GM21825 (cell line): Measurements from ENCODE around the gene SNX8.
A peak's percentile ranks its signal among the peaks of the same experiment; 100 is the strongest.
"Not testable (repeated sequence)": the region's sequence is repeated elsewhere in the genome, so short reads cannot be mapped to it uniquely, and the experiment has no call there.

Experiments
- ATAC-seq: cut with Tn5 transposase; IDR thresholded peaks from one replicate; pipeline ENCODE4 v1.9.1; 2021; ENCODE audit warnings: mild to moderate bottlenecking, moderate library complexity; ENCODE audit not compliant: unreplicated experiment

The SNX8 gene, protein sequence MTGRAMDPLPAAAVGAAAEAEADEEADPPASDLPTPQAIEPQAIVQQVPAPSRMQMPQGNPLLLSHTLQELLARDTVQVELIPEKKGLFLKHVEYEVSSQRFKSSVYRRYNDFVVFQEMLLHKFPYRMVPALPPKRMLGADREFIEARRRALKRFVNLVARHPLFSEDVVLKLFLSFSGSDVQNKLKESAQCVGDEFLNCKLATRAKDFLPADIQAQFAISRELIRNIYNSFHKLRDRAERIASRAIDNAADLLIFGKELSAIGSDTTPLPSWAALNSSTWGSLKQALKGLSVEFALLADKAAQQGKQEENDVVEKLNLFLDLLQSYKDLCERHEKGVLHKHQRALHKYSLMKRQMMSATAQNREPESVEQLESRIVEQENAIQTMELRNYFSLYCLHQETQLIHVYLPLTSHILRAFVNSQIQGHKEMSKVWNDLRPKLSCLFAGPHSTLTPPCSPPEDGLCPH

DNA sequence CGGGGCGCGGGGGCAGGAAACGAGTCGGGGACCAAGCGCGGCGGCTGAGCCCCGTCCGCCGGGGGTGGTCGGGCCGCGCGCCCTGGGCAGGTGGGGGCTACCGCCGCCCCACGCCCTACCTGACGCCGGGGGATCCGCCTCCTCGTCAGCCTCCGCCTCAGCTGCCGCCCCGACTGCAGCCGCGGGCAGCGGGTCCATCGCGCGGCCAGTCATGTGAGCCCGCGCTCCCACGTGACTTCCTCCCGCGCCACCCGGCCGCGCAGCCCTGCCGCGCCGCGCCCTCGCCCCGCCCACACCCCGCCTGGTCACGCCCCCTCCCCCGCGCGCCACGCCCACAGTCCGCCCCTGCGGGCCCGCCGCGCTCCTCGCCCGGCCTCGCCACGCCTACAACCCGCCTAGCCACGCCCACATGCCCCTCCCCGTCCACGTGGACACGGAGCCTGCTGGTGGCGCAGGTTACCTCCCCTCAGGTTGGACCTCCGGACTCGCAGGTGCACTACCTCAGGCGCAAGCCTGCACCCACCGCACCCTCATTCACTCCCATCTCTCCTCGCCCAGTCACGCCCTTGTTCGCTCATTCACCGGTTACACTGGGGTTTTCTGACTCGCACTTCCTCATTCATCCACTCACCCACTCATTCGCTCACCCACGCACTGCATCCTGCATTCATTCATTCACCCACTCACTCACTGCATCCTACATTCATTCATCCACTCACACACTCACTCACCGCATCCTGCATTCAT lies at the start of gene SNX8:
SNX8 (minus strand) TSS at position 233 of the 747 bp plus-strand sequence; CDS start at position 213, 20 bp downstream.
- ATAC-seq = peak; percentile 61

DNA sequence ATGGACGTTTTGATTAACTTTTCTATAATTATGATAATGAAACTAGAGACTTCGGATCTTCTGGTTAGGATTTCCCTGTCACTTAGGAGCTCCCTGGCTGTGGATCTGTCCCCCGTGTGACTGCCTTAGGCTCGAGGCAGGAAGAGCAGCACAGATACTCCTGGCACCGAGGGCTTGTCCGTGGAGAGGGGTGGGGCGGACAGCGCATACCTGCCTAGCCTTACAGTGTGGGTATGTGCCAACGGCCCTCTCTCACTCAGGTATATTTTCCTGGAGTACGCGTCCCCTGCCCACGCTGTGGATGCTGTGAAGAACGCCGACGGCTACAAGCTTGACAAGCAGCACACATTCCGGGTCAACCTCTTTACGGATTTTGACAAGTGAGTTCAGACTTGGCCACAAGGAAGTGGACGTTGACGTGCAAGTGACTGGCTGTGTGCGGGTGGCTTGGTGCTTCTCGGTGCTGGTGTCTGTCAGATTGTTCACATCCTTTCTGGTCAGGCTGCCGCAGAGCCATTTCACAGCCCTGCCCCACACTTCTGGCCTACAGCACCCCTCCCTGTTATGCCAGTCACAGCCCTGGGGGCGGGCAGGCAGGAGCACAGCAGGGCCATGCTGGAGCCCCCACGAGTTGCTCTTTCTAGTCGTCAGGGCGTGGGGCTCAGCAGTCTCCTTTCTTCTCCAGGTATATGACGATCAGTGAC lies 48.3 kb upstream of the SNX8 start:
- ATAC-seq = no peak

GRCh38 chr7:2360796-2361195 lies 46.6 kb upstream of the SNX8 start:
- no peak for ATAC-seq

DNA sequence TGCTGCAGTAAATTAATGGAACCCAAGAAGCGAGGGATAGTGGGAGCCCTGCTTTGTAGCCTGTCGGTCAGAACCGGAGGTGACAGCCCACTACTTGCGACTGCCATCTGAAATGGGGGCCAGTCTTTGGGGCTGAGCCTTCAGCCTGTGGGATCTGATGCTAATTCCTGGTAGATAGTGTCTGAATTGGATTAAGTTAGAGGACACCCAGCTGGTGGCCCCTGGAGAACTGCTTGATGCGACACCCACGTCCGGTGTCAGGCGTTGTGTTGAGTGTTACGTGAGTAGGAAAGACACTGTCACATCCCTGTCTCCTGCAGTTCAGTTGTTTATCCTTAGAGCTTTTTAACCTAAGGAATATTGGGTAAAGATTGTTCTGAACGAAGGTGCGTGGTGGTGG lies 45.4 kb upstream of the SNX8 start:
- ATAC-seq = no peak

- no peak for ATAC-seq
These were observed 44.8 kb upstream of the SNX8 start for GRCh38 chr7:2358968-2359527.

GRCh38 chr7:2357571-2357970 lies 43.3 kb upstream of the SNX8 start:
- ATAC-seq = no peak

GRCh38 chr7:2357165-2357564 lies 42.9 kb upstream of the SNX8 start:
- ATAC-seq = no peak

DNA sequence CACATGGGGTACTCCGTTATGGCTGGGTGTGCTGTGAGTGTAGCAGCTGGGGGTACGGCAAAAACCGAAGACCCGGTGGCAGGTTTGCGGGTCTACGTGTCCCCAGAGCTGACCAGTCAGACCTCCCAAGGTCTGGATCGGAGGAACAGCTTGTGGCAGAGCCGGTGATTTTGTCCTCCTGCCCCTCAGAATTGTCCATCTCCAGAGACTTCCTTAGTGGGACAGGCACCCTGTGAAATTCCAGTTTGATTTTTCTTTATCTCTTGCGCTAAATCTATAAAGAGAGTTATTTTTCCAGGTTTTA lies 41.4 kb upstream of the SNX8 start:
- ATAC-seq = no peak

- ATAC-seq = no peak
These were observed 40.9 kb upstream of the SNX8 start for GRCh38 chr7:2354939-2355704.

DNA sequence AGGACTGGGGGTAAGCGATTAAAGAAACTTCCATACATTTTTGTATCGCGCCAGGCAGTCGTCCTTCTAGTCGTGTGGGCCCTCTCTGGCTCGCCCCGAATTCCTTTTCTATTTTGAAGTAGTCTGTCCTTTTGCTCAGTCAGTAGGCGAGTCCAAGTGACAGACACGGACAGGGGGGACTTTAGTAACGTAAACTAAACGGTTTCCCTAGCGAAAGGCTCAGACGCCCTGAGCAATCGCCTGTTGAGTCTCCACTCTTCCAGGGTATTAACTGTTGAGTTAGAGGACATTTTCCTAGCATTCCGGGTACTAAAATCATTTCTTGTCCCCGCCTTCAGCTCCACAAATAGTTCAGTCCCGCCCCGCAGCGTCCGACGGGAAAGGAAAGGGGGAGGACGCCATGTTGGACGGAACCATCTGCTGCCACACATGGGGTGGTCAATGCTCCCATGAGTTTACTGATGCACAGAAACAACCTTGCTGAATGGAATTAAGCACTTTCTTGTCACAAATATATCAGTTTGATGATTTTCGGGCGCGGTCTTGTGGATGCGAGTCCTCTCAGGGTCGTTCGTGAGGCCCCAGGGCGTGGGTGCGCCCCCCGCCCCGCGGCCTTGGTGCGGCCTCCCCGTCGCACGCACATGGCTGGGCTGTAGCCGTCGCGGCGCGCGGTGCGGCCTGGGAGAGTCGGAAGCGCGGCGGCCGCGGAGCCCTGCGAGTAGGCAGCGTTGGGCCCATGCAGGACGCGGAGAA lies 40.1 kb upstream of the SNX8 start, which contains the start of gene EIF3B:
EIF3B (plus strand) TSS at position 642 of the 753 bp plus-strand sequence; CDS start at position 737, 95 bp downstream.
- peak; percentile 76 for ATAC-seq

DNA sequence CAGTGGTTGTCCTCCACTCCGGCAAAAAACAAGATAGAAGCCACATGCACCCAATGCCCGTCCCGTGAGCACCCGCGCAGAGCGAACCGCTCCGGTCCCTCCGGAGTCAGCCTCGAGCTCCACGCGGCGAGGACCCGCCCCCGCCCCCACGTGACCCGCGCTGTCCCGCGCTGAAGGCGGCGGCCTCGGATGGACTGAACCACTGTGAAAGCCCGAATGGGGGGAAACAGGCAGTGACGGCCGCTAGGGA lies 39.6 kb upstream of the SNX8 start:
- ATAC-seq = peak; percentile 49

GRCh38 chr7:2353113-2353935 lies 39.1 kb upstream of the SNX8 start:
- peak; percentile 0 for ATAC-seq

- ATAC-seq = no peak
These were observed 36.6 kb upstream of the SNX8 start for GRCh38 chr7:2350861-2351260.

DNA sequence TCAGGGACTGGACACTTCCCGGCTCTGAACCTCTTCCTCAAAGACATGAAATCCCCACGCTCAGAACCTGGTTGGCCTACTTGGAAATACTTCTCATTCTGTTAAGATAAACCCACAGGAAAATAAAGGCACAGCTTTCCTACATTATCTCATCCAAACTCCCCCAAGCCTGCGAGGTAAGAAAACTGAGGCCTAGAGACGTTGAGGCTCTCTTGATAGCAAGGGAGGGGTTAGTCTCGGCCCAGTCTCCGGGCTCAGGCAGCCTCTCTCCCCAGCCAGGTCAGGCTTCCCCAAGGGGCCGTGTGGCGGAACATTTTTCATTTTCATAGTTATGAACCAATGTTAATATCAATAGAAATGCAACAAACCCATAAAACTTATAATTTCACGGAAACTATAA lies 35.8 kb upstream of the SNX8 start:
- no peak for ATAC-seq

DNA sequence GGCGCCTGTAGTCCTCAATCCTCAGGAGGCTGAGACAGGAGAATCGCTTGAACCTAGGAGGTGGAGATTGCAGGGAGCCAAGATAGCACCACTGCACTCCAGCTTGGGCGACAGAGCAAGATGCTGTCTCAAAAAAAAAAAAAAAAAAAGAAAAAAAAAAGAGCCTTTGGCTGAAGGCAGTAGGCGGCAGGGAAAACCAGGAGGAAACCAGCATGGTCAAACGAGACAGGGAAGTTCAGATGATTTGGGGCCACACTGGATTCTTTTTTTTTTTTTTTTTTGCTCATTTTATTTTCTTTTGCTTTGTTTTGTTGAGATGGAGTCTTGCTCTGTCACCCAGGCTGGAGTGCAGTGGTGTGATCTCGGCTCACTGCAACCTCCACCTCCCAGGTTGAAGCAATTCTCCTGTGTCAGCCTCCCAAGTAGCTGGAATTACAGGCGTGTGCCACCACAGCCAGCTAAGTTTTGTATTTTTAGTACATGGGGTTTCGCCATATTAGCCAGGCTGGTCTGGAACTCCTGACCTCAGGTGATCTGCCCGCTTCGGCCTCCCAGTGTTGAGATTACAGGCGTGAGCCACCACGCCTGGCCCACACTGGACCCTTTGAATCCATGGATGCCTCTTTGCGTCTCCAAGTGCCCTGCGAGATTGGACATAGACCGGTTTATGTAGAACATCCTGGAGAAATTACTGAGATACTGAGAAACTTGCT lies 33.3 kb upstream of the SNX8 start:
- ATAC-seq = not testable (repeated sequence)

DNA sequence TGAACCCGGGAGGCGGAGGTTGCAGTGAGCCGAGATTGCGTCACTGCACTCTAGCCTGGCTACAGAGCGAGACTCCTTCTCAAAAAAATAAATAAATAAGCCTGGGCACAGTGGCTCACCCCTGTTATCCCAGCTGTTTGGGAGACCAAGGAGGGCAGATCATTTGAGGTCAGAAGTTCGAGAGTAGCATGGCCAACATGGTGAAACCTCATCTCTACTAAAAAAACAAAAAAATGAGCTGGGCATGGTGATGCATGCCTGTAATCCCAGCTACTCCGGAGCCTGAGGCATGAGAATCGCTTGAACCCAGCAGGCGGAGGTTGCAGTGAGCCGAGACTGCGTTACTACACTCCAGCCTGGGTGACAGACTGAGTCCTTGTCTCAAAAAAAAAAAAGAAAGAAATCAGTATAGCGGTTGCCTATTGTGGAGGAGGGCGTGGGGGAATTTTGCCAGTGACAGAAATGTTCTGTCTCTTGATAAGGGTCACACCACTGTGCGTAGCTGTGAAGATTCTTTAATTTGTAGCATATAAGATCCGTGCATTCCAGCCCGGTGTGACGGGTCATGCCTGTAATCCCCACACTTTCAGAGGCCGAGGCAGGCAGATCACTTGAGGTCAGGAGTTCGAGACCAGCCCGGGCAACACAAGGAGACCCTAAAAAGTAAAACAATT lies 22.5 kb upstream of the SNX8 start:
- ATAC-seq = no peak

DNA sequence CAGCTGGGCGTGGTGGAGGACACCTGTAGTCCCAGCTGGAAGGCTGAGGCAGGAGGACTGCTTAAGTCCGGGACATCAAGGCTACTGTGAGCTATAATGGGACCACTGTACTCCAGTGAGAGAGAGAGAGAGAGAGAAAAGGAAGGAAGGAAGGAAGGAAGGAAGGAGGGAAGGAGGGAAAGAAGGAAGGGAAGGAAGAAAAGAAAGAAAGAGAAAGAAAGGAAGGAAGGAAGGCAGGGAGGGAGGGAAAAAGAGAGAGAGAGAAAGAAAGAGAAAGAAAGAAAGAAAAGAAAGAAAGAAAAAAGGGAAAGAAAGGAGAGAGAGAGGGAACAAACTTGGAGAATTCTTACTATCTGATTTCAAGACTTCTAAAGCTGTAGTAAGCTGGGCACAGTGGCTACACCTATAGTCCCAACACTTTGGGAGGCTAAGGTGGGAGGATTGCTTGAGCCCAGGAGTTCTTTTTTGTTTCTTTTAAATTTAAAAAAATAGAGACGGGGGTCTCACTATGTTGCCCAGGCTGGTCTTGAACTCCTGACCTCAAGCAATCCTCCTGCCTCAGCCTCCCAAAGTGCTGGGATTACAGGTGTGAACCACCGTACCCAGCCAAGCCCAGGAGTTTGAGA lies 18.5 kb upstream of the SNX8 start:
- not testable (repeated sequence) for ATAC-seq

DNA sequence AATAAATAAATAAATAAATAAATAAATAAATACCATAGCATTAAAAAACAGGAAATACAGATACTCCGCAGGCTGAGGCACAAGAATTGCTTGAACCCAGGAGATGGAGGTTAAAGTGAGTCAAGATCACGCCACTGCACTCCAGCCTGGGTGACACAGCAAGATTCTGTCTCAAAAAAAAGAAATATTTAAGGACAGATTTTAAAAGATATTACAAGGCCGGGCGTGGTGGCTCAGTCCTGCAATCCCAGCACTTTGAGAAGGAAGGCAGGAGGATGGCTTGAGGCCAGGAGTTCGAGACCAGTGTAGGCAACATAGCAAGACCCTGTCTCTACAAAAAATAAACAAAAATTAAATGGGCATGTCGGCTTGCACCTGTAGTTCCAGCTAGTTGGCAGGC lies 17.5 kb upstream of the SNX8 start:
- no peak for ATAC-seq
